Prostate gland (tissue), 2 donors: Measurements from ENCODE around the gene CPD. TPM values are rescaled to one million over a fixed set of nuclear protein-coding genes. Genes with fewer than 3 reads are reported as not detected.

Experiments
- DNase-seq: peaks from one replicate; pipeline ENCODE4 v3.0.0-alpha.2; 2019; ENCODE audit warnings: low spot score
- H3K27ac ChIP-seq, 2 donors: fragments of 200-600 bp; sonication (generic); 2 replicates each; pipeline ENCODE4 v1.5.1; 2017 to 2019
- H3K27me3 ChIP-seq: fragments of 200-600 bp; sonication (generic); replicated peaks from 2 replicates; pipeline ENCODE4 v1.5.1; 2019; ENCODE audit not compliant: insufficient read depth
- H3K36me3 ChIP-seq, 2 donors: fragments of 200-600 bp; sonication (generic); 1 replicate in 1 of 2; 2 replicates in 1 of 2; pipeline versions ENCODE4 v1.5.1 to v1.8.1; 2017 to 2019
- H3K4me1 ChIP-seq: fragments of 200-600 bp; sonication (generic); replicated peaks from 2 replicates; pipeline ENCODE4 v1.5.1; 2019
- H3K4me3 ChIP-seq, 2 donors: fragments of 200-600 bp; sonication (generic); 2 replicates each; pipeline ENCODE4 v1.5.1; 2017 to 2019
- H3K9me3 ChIP-seq: fragments of 200-600 bp; sonication (generic); 2 replicates; pipeline ENCODE4 v1.5.1; 2017
- CTCF ChIP-seq, 4 experiments: fragments of 200-600 bp in 2 of 4; fragments of 450-650 bp in 2 of 4; sonication (generic) in 2 of 4; IDR thresholded peaks; 1 replicate in 3 of 4; 2 replicates in 1 of 4; pipeline ENCODE4 v1.5.1; 2016 to 2019; ENCODE audit warnings: antibody characterized with exemption in 4 of 4, mild to moderate bottlenecking in 2 of 4, moderate library complexity in 2 of 4
- POLR2A ChIP-seq: fragments of 450-650 bp; IDR thresholded peaks from one replicate; pipeline ENCODE4 v1.6.1; 2016; ENCODE audit warnings: antibody characterized with exemption, mild to moderate bottlenecking
- POLR2AphosphoS5 ChIP-seq: sonication (generic); formaldehyde crosslinking; IDR thresholded peaks from one replicate; pipeline ENCODE4 v1.6.1; 2017; ENCODE audit warnings: antibody characterized with exemption
- WGBS: methylation state at CpG from one replicate; pipeline ENCODE4 v1.1.5; 2018; 5-methylcytosine and 5-hydroxymethylcytosine counted together
- intact Hi-C: fragments of 100-400 bp; cut with DNase I; formaldehyde crosslinking; loops from one replicate; pipeline ENCODE4 v1.14.2; 2022
- total RNA-seq, 2 donors: library from RNA; depleted of rRNA; stranded (reverse); fragments of >200 nt; gene quantifications; one replicate each; pipeline ENCODE4 v1.1.0, GENCODE V29; 2016

Gene CPD
- total RNA-seq, 2 donors from 2014 or later, result 102 to 126 TPM

- 78% methylated on average over 4 of the region's 4 CpGs for WGBS
- no peaks in the 10 kb centered on the region for H3K4me1 ChIP-seq
- H3K36me3 ChIP-seq, result no peaks in the 10 kb centered on the region
- H3K9me3 ChIP-seq, result no peaks in the 10 kb centered on the region
- TF ChIP-seq POLR2AphosphoS5 (no peak), POLR2A (no peak), CTCF (IDR thresholded peaks at IDR 0.05) (no peak)
- H3K27me3 ChIP-seq, result no peaks in the 10 kb centered on the region
- no peak overlapping the region for H3K4me3 ChIP-seq
- DNase-seq, result no peak
- H3K27ac ChIP-seq, result no peak overlapping the region
- intact Hi-C loops, result no loop called here
These were observed 124.8 kb downstream of the CPD start for GRCh38 chr17:30503558-30503957.

GRCh38 chr17:30505868-30506417 is 127.2 kb downstream of the CPD start:
- Histone ChIP-seq H3K27me3 (no peaks in the 10 kb centered on the region), H3K27ac (no peak overlapping the region), H3K9me3 (no peaks in the 10 kb centered on the region), H3K4me1 (no peaks in the 10 kb centered on the region), H3K4me3 (no peak overlapping the region), H3K36me3 (no peaks in the 10 kb centered on the region)
- TF ChIP-seq POLR2AphosphoS5 (no peak), POLR2A (no peak), CTCF (IDR thresholded peaks at IDR 0.05) (no peak)
- no peak for DNase-seq
- 97% methylated on average over 6 of the region's 6 CpGs for WGBS
- intact Hi-C loops, result no loop called here

DNA sequence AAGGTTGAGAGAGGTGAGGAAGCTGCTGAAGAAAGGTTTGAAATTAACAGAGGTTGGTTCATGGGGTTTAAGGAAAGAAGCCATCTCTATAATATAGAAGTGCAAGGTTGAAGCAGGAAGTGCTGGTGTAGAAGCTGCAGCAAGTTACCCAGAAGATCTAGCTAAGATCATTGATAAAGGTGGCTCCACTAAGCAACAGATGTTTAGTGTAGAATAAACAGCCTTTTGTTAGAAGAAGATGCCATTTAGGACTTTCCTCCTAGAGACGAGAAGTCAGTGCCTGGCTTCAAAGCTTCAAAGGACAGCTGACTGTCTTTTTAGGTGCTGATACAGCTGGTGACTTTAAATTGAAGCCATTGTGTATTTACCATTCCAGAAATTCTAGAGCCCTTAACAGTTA is 127.8 kb downstream of the CPD start:
- TF ChIP-seq CTCF (IDR thresholded peaks at IDR 0.05) (no peak), POLR2A (no peak), POLR2AphosphoS5 (no peak)
- Histone ChIP-seq H3K9me3 (no peaks in the 10 kb centered on the region), H3K27me3 (no peaks in the 10 kb centered on the region), H3K4me1 (no peaks in the 10 kb centered on the region), H3K27ac (no peak overlapping the region), H3K36me3 (no peaks in the 10 kb centered on the region), H3K4me3 (no peak overlapping the region)
- DNase-seq, result no peak
- intact Hi-C loops, result no loop called here
- WGBS, result 100% methylated on average over 1 of the region's 1 CpG

DNA sequence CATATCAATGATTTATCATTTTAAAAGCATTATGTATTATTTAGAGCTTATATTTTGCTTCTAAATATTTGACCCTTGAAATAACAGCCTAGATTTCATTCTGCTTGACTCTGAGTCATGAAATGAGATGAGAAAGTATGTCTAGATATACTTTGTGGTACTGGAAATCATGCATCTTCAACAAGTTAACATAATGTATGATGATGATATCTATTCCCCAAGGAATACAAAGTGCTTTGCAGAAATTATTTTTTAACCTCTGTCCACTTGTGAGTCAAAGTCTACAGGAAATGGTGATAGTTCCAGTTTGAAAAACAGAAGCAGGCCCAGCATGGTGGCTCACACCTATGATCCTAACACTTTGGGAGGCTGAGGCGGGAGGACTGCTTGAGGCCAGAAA is 134.6 kb downstream of the CPD start:
- Histone ChIP-seq H3K9me3 (no peaks in the 10 kb centered on the region), H3K4me3 (no peak overlapping the region), H3K27me3 (no peaks in the 10 kb centered on the region), H3K27ac (no peak overlapping the region), H3K4me1 (no peaks in the 10 kb centered on the region), H3K36me3 (no peaks in the 10 kb centered on the region)
- intact Hi-C loops, result no loop called here
- DNase-seq, result no peak
- 90% methylated on average over 1 of the region's 1 CpG for WGBS
- no peak for TF ChIP-seq POLR2A
- TF ChIP-seq POLR2AphosphoS5, result no peak
- no peak for TF ChIP-seq CTCF (IDR thresholded peaks at IDR 0.05)

GRCh38 chr17:30514895-30515596 is 136.3 kb downstream of the CPD start:
- TF ChIP-seq POLR2AphosphoS5, result no peak
- TF ChIP-seq CTCF (IDR thresholded peaks at IDR 0.05), result no peak
- TF ChIP-seq POLR2A, result no peak
- Histone ChIP-seq H3K27ac (no peak overlapping the region), H3K27me3 (no peaks in the 10 kb centered on the region), H3K9me3 (no peaks in the 10 kb centered on the region), H3K4me1 (no peaks in the 10 kb centered on the region), H3K4me3 (no peak overlapping the region), H3K36me3 (no peaks in the 10 kb centered on the region)
- intact Hi-C loops, result no loop called here
- DNase-seq, result no peak
- WGBS, result 93% methylated on average over 3 of the region's 3 CpGs
